Psoas muscle (tissue), 8 donors: ENCODE results near the gene USP17L28. TPM values are rescaled to one million over a fixed set of nuclear protein-coding genes. Genes with fewer than 3 reads are reported as not detected.
"Not testable (repeated sequence)": the region's sequence is repeated elsewhere in the genome, so short reads cannot be mapped to it uniquely, and the experiment has no call there.

Source experiments
- ATAC-seq, 4 donors: fragments of 200-7000 bp; cut with Tn5 transposase; one replicate each; pipeline ENCODE4 v1.9.1; 2020; ENCODE audit warnings: moderate library complexity in 3 of 4, mild to moderate bottlenecking in 2 of 4
- DNase-seq, 2 donors: peaks; one replicate each; pipeline ENCODE4 v3.0.0-alpha.2; 2020
- H3K27ac ChIP-seq: fragments of 200-600 bp; one replicate; pipeline ENCODE4 v1.8.0; 2022
- H3K27me3 ChIP-seq, 3 donors: fragments of 200-600 bp in 1 of 3; one replicate each; pipeline versions ENCODE4 v1.6.1 to v1.8.0; 2013 to 2022; ENCODE audit warnings: low read length in 2 of 3, mild to moderate bottlenecking in 2 of 3, moderate library complexity in 1 of 3; ENCODE audit not compliant: insufficient read depth in 3 of 3
- H3K36me3 ChIP-seq, 2 donors: fragments of 200-600 bp in 1 of 2; one replicate each; pipeline versions ENCODE4 v1.6.1 to v1.8.0; 2013 to 2022; ENCODE audit warnings: low read depth in 1 of 2, mild to moderate bottlenecking in 1 of 2, moderate library complexity in 1 of 2; ENCODE audit not compliant: insufficient read depth in 1 of 2
- H3K4me1 ChIP-seq: fragments of 200-600 bp; one replicate; pipeline ENCODE4 v1.8.0; 2022
- H3K4me3 ChIP-seq: fragments of 200-600 bp; one replicate; pipeline ENCODE4 v1.8.0; 2022; ENCODE audit warnings: mild to moderate bottlenecking
- H3K9me3 ChIP-seq: fragments of 200-600 bp; one replicate; pipeline ENCODE4 v1.8.0; 2022
- WGBS, 3 donors: extraction: QIAGEN DNeasy Blood & Tissue Kit; methylation state at CpG; one replicate each; pipeline versions ENCODE4 v1.1.6 to v1.1.7; 2013; 5-methylcytosine and 5-hydroxymethylcytosine counted together
- intact Hi-C, 2 donors: fragments of 100-400 bp; cut with DNase I; formaldehyde crosslinking; loops; one replicate each; pipeline versions ENCODE4 v1.11.0 to v1.14.2; 2022
- long read RNA-seq, 2 donors: library from polyadenylated mRNA; unstranded; transcript quantifications; one replicate each; pipeline ENCODE4 v2.0.0, GENCODE V29; 2021
- polyA plus RNA-seq, 3 donors: library from polyadenylated mRNA; stranded (reverse); fragments of 200-250 nt; gene quantifications; one replicate each; pipeline ENCODE4 v1.2.3, GENCODE V29; 2013
- total RNA-seq, 4 donors: library from RNA; stranded (reverse); fragmentation: NEBNext Ultra II Directional in 2 of 4; extraction: Animal tissue kit (Norgen Biotek cat#: 25700) in 2 of 4; gene quantifications; one replicate each; pipeline versions ENCODE4 v1.2.1 to v1.2.4, GENCODE V29; 2021 to 2023
- donor health status: healthy with polysubstance abuse.
- donor health status: DM: no; HTN: no; CAD: no; lungs with moderate emphysema.
- donor health status: Bipolar disorder and iron deficiency.
- donor health status: healthy.
- donor health status: DM: yes; HTN: yes; CAD: no.
- donor health status: DM: no; HTN: no; CAD: no.
- donor health status: DM: no; HTN: no; CAD: no.
- donor health status: DM: yes; HTN: yes; CAD: no.

The USP17L28 gene
- total RNA-seq = not detected
- polyA plus RNA-seq = not detected
- long read RNA-seq, donor 1 = 0 reads
- long read RNA-seq, donor 2 = 0 reads

GRCh38 chr4:9348593-9348992 lies at the start of gene USP17L28:
TSS of gene USP17L28 (plus strand) at chr4:9348893. CDS start at chr4:9348893, 0 bp downstream.
- no CpG with 5 or more reads among the region's 15 CpGs for WGBS, 3 donors

GRCh38 chr4:9324191-9324590 lies 24.5 kb upstream of the USP17L28 start:
- H3K4me1 ChIP-seq, H3K27me3 ChIP-seq, ATAC-seq, H3K4me3 ChIP-seq, H3K36me3 ChIP-seq, DNase-seq, intact Hi-C loops, H3K27ac ChIP-seq, H3K9me3 ChIP-seq: not testable (repeated sequence)
- WGBS, 3 donors = 90 to 100% (median 94%) methylated on average over 1 of the region's 13 CpGs

More at GRCh38 chr4:9348593-9348992, at the start of gene USP17L28:
- H3K4me3 ChIP-seq, H3K27ac ChIP-seq, H3K4me1 ChIP-seq, intact Hi-C loops, H3K27me3 ChIP-seq, ATAC-seq, H3K36me3 ChIP-seq, DNase-seq, H3K9me3 ChIP-seq: not testable (repeated sequence)

- H3K27ac ChIP-seq, H3K27me3 ChIP-seq, H3K4me1 ChIP-seq, H3K4me3 ChIP-seq, H3K9me3 ChIP-seq, intact Hi-C loops, ATAC-seq, H3K36me3 ChIP-seq, DNase-seq: not testable (repeated sequence)
- WGBS, 3 donors = no CpG with 5 or more reads among the region's 15 CpGs
Observed at GRCh38 chr4:9324865-9325264, 23.8 kb upstream of the USP17L28 start, which contains the start of gene USP17L24. TSS of gene USP17L24 (plus strand) at chr4:9325165. CDS start at chr4:9325165, 0 bp downstream.

- WGBS, 3 donors = no CpG with 5 or more reads among the region's 15 CpGs
- ATAC-seq, intact Hi-C loops: not testable (repeated sequence)
Observed at GRCh38 chr4:9329611-9330010, 19.1 kb upstream of the USP17L28 start, which contains the start of gene USP17L25. TSS of gene USP17L25 (plus strand) at chr4:9329911. CDS start at chr4:9329911, 0 bp downstream.

GRCh38 chr4:9334358-9334757 lies 14.3 kb upstream of the USP17L28 start, which contains the start of gene USP17L26:
TSS of gene USP17L26 (plus strand) at chr4:9334658. CDS start at chr4:9334658, 0 bp downstream.
- H3K4me1 ChIP-seq, ATAC-seq, H3K36me3 ChIP-seq, H3K9me3 ChIP-seq, DNase-seq, H3K27me3 ChIP-seq, H3K4me3 ChIP-seq, H3K27ac ChIP-seq, intact Hi-C loops: not testable (repeated sequence)
- 83% methylated on average over 9 of the region's 15 CpGs; no CpG with 5 or more reads in 2 of the 3 donors for WGBS, 3 donors

More at GRCh38 chr4:9329611-9330010, 19.1 kb upstream of the USP17L28 start, which contains the start of gene USP17L25:
- DNase-seq, H3K4me3 ChIP-seq, H3K36me3 ChIP-seq, H3K9me3 ChIP-seq, H3K27me3 ChIP-seq, H3K4me1 ChIP-seq, H3K27ac ChIP-seq: not testable (repeated sequence)

GRCh38 chr4:9339103-9339502 lies 9.6 kb upstream of the USP17L28 start, which contains the start of gene USP17L5:
TSS of gene USP17L5 (plus strand) at chr4:9339403. CDS start at chr4:9339403, 0 bp downstream.
- ATAC-seq, H3K4me1 ChIP-seq, H3K4me3 ChIP-seq, H3K27ac ChIP-seq, H3K27me3 ChIP-seq, H3K9me3 ChIP-seq, intact Hi-C loops, DNase-seq, H3K36me3 ChIP-seq: not testable (repeated sequence)
- no CpG with 5 or more reads among the region's 15 CpGs for WGBS, 3 donors

- no CpG with 5 or more reads among the region's 15 CpGs for WGBS, 3 donors
- H3K9me3 ChIP-seq, intact Hi-C loops: not testable (repeated sequence)
Observed at GRCh38 chr4:9343848-9344247, 4.8 kb upstream of the USP17L28 start, which contains the start of gene USP17L27. TSS of gene USP17L27 (plus strand) at chr4:9344148. CDS start at chr4:9344148, 0 bp downstream.

GRCh38 chr4:9350866-9351265 lies 2.2 kb downstream of the USP17L28 start:
- WGBS, 3 donors = 93 to 94% methylated on average over 12 to 13 of the region's 18 CpGs; no CpG with 5 or more reads in 1 of the 3 donors
- H3K36me3 ChIP-seq, ATAC-seq, H3K27me3 ChIP-seq, H3K27ac ChIP-seq, H3K4me3 ChIP-seq, H3K9me3 ChIP-seq, DNase-seq, H3K4me1 ChIP-seq, intact Hi-C loops: not testable (repeated sequence)

More at GRCh38 chr4:9343848-9344247, 4.8 kb upstream of the USP17L28 start, which contains the start of gene USP17L27:
- not testable (repeated sequence) for ATAC-seq, H3K36me3 ChIP-seq, H3K27me3 ChIP-seq, H3K4me1 ChIP-seq, H3K27ac ChIP-seq, DNase-seq, H3K4me3 ChIP-seq

- H3K27ac ChIP-seq, H3K4me3 ChIP-seq, H3K4me1 ChIP-seq, DNase-seq, intact Hi-C loops, H3K27me3 ChIP-seq, H3K9me3 ChIP-seq, H3K36me3 ChIP-seq, ATAC-seq: not testable (repeated sequence)
- WGBS, 3 donors = no CpG with 5 or more reads among the region's 15 CpGs
Observed at GRCh38 chr4:9353338-9353737, 4.6 kb downstream of the USP17L28 start, which contains the start of gene USP17L29. TSS of gene USP17L29 (plus strand) at chr4:9353638. CDS start at chr4:9353638, 0 bp downstream.

- WGBS, 3 donors = no CpG with 5 or more reads among the region's 15 CpGs
- intact Hi-C loops, H3K27me3 ChIP-seq, H3K4me1 ChIP-seq, ATAC-seq, H3K4me3 ChIP-seq, H3K27ac ChIP-seq, H3K9me3 ChIP-seq, H3K36me3 ChIP-seq, DNase-seq: not testable (repeated sequence)
Observed at GRCh38 chr4:9362829-9363228, 14.1 kb downstream of the USP17L28 start, which contains the start of gene USP17L30. TSS of gene USP17L30 (plus strand) at chr4:9363129. CDS start at chr4:9363129, 0 bp downstream.

GRCh38 chr4:9379881-9380280 lies 31.2 kb downstream of the USP17L28 start:
- DNase-seq, H3K4me1 ChIP-seq, H3K9me3 ChIP-seq, H3K4me3 ChIP-seq, intact Hi-C loops, H3K27me3 ChIP-seq, H3K36me3 ChIP-seq, H3K27ac ChIP-seq, ATAC-seq: not testable (repeated sequence)
- WGBS, 3 donors = 14 to 41% (median 14%) methylated on average over 1 of the region's 1 CpG
